ENCODE data around the gene KCNE3.

GRCh38 chr11:74462009-74462408 lies 5.3 kb downstream of the KCNE3 start:
- TF ChIP-seq, protein P1, sequence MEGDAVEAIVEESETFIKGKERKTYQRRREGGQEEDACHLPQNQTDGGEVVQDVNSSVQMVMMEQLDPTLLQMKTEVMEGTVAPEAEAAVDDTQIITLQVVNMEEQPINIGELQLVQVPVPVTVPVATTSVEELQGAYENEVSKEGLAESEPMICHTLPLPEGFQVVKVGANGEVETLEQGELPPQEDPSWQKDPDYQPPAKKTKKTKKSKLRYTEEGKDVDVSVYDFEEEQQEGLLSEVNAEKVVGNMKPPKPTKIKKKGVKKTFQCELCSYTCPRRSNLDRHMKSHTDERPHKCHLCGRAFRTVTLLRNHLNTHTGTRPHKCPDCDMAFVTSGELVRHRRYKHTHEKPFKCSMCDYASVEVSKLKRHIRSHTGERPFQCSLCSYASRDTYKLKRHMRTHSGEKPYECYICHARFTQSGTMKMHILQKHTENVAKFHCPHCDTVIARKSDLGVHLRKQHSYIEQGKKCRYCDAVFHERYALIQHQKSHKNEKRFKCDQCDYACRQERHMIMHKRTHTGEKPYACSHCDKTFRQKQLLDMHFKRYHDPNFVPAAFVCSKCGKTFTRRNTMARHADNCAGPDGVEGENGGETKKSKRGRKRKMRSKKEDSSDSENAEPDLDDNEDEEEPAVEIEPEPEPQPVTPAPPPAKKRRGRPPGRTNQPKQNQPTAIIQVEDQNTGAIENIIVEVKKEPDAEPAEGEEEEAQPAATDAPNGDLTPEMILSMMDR (conservative IDR thresholded peaks at IDR 0.05), result no peak
- TF ChIP-seq ZFX (IDR thresholded peaks at IDR 0.05), result no peak

Measured in C4-2B (cell line).